ENCODE results near the gene SV2B.

SV2B gene

DNA sequence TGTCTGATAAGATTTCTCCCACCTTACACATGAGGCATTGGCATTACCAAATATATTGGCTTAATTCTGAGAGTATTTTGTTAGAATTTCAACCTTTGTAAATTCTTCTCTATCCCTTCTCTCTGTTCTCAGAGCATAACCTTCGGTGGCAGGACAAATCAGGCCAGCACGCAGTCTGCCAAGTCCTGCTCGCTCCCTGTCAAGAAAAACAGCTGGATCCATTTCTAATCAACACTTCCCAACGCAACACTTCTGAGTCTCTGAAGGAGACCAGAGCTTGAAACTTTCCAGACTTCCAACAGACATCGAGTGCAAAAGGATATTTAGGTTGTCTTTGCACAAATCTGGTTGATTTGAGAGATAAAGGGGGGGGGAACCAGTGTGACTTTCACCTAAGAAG lies 125.7 kb downstream of the SV2B start:
- H3K4me3 ChIP-seq (ENCODE audit: low read depth, low read length) = no peak overlapping the region

DNA sequence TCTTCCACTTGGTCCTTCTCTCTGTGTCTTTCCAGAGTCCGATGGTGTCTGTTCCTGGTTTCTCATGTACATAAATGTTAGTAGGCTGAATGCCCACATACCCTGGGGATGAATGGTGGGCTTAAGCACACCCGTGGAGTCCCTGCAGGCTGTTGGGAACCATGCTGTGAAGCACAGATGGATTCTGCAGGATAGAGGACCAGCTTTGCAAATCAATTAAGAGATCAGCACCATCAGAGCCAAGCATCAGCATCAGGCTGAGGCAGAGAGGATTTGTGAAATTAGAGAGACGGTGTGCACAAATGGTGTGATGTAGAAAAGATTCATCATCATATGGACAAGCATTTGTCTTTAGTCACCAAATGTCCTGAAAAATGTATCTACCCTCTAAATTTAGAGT lies 127.1 kb downstream of the SV2B start:
- H3K4me3 ChIP-seq (ENCODE audit: low read depth, low read length) = no peak overlapping the region

- H3K4me3 ChIP-seq (ENCODE audit: low read depth, low read length) = no peak overlapping the region
Observed at GRCh38 chr15:91227766-91228165, 127.7 kb downstream of the SV2B start.

DNA sequence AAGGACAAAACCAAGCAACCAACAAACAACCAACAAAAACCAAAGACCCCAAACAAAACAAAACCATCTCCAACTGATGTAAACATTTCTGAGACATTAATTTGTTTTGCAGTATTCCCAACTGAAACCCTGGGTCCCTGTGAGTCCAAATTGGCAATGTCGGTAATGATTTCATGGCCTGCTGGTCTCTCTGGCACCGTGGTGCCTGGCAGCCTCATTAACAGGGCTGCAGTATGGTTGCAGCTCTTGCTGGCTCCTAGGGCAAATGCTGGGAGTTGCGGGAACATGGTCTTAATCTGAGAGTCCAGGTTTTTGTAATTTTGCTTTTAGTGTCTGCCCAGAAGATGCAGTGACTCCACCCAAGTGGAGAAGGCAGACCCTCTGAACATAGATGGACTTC lies 128.3 kb downstream of the SV2B start:
- no peak overlapping the region for H3K4me3 ChIP-seq (ENCODE audit: low read depth, low read length)

DNA sequence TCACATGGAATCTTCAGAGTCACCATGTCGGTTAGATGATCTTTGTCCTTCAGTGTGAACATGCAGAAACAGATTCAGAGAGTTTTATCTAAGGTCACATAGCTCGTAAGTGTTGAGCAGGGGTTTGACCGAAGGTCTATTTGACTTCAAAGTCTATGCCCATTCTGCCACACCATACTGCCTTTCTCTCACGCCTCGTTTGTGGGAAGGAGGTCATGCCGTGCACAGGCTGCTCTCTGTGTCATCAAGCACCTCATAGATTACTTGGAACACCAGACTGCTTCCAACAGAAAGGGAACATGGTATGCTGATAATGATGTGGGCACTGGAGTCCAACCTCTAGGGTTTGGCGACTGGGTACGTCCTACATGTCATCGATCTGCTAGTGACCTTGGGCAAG lies 128.8 kb downstream of the SV2B start:
- no peak overlapping the region for H3K4me3 ChIP-seq (ENCODE audit: low read depth, low read length)

DNA sequence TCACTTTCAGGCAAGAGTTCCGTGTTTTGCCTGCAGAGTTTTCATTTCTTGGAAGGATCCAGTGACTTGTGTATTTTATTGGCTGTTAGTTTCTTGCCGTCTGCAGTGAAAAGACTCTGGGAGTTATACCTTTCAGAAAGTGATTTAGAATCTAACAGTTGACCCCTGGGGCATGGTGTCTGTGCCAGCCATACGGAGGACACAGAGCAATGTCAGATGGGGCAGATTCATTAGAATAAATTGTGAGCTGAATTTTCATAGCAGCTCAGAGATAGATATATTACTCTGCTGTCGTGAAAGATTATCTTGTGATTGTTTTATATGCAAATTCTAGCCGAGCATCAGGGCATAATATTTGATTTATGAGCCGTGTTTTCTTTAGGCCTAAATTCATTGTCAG lies 131.6 kb downstream of the SV2B start:
- no peak overlapping the region for H3K4me3 ChIP-seq (ENCODE audit: low read depth, low read length)

DNA sequence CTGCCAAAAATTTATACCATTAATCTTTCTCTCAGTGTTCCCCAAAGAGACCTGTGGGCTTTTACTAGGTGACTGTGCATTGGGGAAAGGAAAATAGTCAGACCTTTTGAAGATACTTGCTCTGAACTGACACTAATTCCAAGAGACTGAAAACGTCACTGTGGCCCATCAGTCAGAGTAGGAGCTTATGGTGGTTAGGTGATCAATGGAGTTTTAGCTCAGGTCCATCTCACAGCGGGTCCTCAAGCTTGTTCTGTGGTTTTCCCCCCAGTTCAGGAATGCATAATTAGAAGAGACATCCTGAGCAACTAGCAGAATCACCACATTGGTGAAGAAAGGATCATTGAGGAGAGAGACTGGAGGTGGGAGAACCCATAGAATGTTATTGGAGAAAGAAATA lies 134.7 kb downstream of the SV2B start:
- no peak overlapping the region for H3K4me3 ChIP-seq (ENCODE audit: low read depth, low read length)

GRCh38 chr15:91235376-91235775 lies 135.3 kb downstream of the SV2B start:
- H3K4me3 ChIP-seq (ENCODE audit: low read depth, low read length) = no peak overlapping the region

DNA sequence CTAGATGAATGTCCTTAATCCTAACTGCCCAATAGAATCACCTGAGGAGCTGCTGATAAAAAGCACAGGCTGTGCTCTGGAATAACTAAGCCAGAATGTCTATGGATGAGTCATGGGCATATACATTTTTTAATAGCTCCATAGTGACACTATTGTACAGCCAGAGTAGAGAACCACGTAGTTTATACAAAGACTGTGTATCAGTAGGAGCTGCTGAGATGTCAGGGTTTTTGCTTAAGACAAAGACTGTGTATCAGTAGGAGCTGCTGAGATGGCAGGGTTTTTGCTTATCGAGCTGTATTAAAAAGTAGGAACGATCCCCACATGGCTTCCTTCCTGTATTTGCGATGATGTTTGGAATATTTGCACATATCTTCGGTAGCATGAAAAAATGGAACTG lies 137.4 kb downstream of the SV2B start:
- no peak overlapping the region for H3K4me3 ChIP-seq (ENCODE audit: low read depth, low read length)

- H3K4me3 ChIP-seq (ENCODE audit: low read depth, low read length) = no peak overlapping the region
Observed at GRCh38 chr15:91238644-91239425, 138.8 kb downstream of the SV2B start.

- H3K4me3 ChIP-seq (ENCODE audit: low read depth, low read length) = no peak overlapping the region
Observed at GRCh38 chr15:91243826-91244225, 143.8 kb downstream of the SV2B start.

DNA sequence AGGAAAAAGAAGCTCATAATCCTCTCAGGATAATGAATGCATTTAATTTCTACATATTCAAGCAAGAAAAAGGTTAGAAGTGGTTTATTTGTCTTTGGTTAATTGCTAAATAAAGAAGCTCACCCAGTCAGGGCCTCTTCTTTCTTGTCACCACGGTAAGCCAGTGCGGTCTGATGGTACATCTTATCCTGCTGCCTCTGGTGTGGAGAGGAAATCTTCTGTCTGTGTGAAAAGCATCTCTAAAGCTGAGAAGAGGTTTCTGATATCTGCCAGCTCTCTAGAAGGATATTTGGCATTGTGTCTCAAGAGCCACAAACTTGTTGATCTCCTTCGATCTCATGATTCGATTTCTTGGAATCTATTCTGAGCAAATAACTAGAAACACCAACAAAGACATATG lies 144.9 kb downstream of the SV2B start:
- H3K4me3 ChIP-seq (ENCODE audit: low read depth, low read length) = no peak overlapping the region

- no peak overlapping the region for H3K4me3 ChIP-seq (ENCODE audit: low read depth, low read length)
Observed at GRCh38 chr15:91246998-91247397, 146.9 kb downstream of the SV2B start.

- no peak overlapping the region for H3K4me3 ChIP-seq (ENCODE audit: low read depth, low read length)
Observed at GRCh38 chr15:91249591-91249990, 149.5 kb downstream of the SV2B start.

DNA sequence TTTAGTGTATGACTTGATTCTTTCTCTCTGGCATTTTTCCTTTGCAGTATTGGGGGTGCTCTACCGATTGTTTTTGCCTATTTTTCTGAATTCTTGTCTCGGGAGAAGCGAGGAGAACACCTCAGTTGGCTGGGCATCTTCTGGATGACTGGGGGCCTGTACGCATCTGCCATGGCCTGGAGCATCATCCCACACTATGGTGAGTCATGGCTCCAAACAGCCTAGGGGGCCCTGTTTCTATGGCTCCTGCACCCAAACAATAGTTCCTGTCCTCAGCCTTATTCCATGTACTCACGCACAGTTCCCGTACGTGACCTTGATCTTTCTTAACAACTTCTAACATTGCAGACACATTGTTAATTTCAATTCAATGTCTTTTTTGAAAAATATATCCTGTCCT lies 152.3 kb downstream of the SV2B start:
- no peak overlapping the region for H3K4me3 ChIP-seq (ENCODE audit: low read depth, low read length)

- H3K4me3 ChIP-seq (ENCODE audit: low read depth, low read length) = no peak overlapping the region
Observed at GRCh38 chr15:91252756-91253155, 152.7 kb downstream of the SV2B start.

GRCh38 chr15:91253605-91254004 lies 153.5 kb downstream of the SV2B start:
- H3K4me3 ChIP-seq (ENCODE audit: low read depth, low read length) = no peak overlapping the region

GRCh38 chr15:91254766-91255165 lies 154.7 kb downstream of the SV2B start:
- H3K4me3 ChIP-seq (ENCODE audit: low read depth, low read length) = no peak overlapping the region

- no peak overlapping the region for H3K4me3 ChIP-seq (ENCODE audit: low read depth, low read length)
Observed at GRCh38 chr15:91255670-91256192, 155.7 kb downstream of the SV2B start.

- H3K4me3 ChIP-seq (ENCODE audit: low read depth, low read length) = no peak overlapping the region
Observed at GRCh38 chr15:91257746-91258414, 157.8 kb downstream of the SV2B start.

GRCh38 chr15:91258415-91258759 lies 158.3 kb downstream of the SV2B start:
- H3K4me3 ChIP-seq (ENCODE audit: low read depth, low read length) = no peak overlapping the region

DNA sequence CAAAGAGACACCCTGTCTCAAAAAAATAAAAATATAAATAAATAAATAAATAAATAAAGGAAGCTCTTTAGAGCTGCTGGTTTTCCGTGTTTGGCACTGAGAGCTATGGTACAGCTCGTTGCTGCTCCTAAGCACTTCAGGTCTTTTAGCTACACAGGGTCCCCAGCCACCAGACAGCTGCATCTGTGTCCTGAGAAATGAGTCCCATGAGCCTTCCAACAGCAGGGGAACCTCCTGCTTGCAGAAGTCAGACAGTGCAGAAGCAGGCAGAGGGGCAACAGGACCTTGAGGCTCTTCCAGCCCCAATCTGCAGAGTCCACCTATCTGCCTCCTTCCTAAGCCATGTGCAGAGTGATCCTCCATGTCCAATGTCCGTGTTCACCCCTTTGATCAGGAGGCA lies 159.0 kb downstream of the SV2B start:
- no peak overlapping the region for H3K4me3 ChIP-seq (ENCODE audit: low read depth, low read length)

- no peak overlapping the region for H3K4me3 ChIP-seq (ENCODE audit: low read depth, low read length)
Observed at GRCh38 chr15:91261345-91261744, 161.3 kb downstream of the SV2B start.
